ENCODE results near the gene ABTB1. TPM values are rescaled to one million over a fixed set of nuclear protein-coding genes. Genes with fewer than 3 reads are reported as not detected.

ABTB1 gene
- total and polyA plus RNA-seq, 2 of the 13 experiments (the other 11 are each of a cell fraction or from before 2014, with no cell fraction given): 0.42 to 14.5 TPM

DNA sequence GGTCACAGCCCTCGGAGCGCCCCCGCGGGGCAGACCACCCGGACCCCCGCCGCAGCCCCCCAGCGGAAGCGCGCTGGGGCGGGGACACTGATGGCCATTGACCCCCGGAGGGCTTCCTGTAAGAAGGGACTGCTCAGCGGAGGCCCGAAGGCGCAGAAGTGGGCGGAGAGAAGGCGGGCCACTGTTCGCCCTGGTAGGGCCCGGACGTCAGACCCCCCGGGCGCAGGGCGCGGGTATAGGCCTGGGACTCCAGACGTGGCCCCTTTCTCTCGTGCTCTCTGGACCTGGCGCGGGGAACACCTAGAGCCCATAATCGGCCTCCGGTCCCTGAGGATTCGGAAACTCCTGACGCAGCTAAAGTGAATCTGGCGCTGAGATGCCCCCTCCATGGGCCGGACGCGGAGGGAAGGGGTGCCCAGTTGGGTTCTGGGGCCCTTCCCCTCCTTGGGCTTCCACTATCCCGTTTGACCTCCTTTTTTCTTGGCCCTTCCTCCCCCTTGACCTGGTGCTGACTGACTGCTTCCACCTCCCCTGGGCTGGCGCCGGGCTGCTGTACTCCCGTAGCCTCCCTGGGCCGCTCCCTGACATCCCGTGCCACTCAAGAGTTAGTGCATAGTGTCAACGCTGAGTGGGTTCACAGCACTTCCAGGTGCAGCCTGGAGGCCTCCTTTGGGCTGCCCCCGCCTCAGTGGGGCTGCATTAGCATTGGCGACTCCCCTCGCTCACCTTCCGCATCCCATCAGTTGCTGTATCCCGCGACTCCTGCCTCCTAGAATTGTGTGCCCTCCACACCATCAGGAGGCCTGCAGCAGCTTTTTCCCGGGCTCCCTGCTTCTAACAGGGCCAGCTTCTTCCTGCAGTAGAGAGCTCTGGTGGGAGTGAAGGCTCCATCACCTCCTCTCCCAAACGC, 694 bp downstream of the ABTB1 start:
- no peak for FAIRE-seq
- TF ChIP-seq ZNF556 (CRISPR knock-in tag; IDR thresholded peaks at IDR 0.05; ENCODE audit: borderline replicate concordance): no peak; the same call in 1 of the 2 replicates
- no peak for TF ChIP-seq TRIM24 (CRISPR knock-in tag; IDR thresholded peaks at IDR 0.05)
- TF ChIP-seq ZNF777 (CRISPR knock-in tag; IDR thresholded peaks at IDR 0.05): no peak; the same call in none of the 2 replicates
- TF ChIP-seq, protein P1, sequence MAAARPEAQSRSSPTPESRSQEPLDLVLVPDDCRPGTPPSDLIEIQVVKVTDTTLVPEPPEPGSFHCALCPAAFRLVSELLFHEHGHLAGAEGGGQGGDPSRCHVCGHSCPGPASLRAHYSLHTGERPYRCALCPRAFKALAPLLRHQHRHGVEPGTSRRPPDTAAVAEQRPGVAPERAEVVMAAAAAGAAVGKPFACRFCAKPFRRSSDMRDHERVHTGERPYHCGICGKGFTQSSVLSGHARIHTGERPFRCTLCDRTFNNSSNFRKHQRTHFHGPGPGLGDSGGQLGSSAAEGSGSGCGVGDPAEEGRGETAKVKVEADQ (CRISPR knock-in tag; IDR thresholded peaks at IDR 0.05; ENCODE audit: borderline replicate concordance): no peak
- TF ChIP-seq ZFAT (CRISPR knock-in tag; conservative IDR thresholded peaks at IDR 0.05): no peak
- no peak for TF ChIP-seq ZKSCAN5 (CRISPR knock-in tag; IDR thresholded peaks at IDR 0.05)
- TF ChIP-seq, protein P2, sequence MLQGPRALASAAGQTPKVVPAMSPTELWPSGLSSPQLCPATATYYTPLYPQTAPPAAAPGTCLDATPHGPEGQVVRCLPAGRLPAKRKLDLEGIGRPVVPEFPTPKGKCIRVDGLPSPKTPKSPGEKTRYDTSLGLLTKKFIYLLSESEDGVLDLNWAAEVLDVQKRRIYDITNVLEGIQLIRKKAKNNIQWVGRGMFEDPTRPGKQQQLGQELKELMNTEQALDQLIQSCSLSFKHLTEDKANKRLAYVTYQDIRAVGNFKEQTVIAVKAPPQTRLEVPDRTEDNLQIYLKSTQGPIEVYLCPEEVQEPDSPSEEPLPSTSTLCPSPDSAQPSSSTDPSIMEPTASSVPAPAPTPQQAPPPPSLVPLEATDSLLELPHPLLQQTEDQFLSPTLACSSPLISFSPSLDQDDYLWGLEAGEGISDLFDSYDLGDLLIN (CRISPR knock-in tag; IDR thresholded peaks at IDR 0.05; ENCODE audit: borderline replicate concordance): no peak
- no peak for TF ChIP-seq EHMT2 (IDR thresholded peaks at IDR 0.05; ENCODE audit: borderline replicate concordance, low read depth, low read length)
- no peak for TF ChIP-seq KDM6A (CRISPR knock-in tag; IDR thresholded peaks at IDR 0.05; ENCODE audit: low read depth)
- TF ChIP-seq, protein P3, sequence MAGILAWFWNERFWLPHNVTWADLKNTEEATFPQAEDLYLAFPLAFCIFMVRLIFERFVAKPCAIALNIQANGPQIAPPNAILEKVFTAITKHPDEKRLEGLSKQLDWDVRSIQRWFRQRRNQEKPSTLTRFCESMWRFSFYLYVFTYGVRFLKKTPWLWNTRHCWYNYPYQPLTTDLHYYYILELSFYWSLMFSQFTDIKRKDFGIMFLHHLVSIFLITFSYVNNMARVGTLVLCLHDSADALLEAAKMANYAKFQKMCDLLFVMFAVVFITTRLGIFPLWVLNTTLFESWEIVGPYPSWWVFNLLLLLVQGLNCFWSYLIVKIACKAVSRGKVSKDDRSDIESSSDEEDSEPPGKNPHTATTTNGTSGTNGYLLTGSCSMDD (CRISPR knock-in tag; IDR thresholded peaks at IDR 0.05): 0 out of 2 replicates have a peak, but pooled peaks have one; percentile 19
- TF ChIP-seq EED (CRISPR knock-in tag; IDR thresholded peaks at IDR 0.05): no peak
- TF ChIP-seq ATF7-NPFF (CRISPR knock-in tag; IDR thresholded peaks at IDR 0.05; ENCODE audit: low read depth): peak; percentile 14; the same call in 1 of the 2 replicates
- TF ChIP-seq, protein P4, sequence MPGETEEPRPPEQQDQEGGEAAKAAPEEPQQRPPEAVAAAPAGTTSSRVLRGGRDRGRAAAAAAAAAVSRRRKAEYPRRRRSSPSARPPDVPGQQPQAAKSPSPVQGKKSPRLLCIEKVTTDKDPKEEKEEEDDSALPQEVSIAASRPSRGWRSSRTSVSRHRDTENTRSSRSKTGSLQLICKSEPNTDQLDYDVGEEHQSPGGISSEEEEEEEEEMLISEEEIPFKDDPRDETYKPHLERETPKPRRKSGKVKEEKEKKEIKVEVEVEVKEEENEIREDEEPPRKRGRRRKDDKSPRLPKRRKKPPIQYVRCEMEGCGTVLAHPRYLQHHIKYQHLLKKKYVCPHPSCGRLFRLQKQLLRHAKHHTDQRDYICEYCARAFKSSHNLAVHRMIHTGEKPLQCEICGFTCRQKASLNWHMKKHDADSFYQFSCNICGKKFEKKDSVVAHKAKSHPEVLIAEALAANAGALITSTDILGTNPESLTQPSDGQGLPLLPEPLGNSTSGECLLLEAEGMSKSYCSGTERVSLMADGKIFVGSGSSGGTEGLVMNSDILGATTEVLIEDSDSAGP (CRISPR knock-in tag; IDR thresholded peaks at IDR 0.05; ENCODE audit: borderline replicate concordance): peak; percentile 38; the same call in 1 of the 2 replicates

More for the DNA sequence above, 694 bp downstream of the ABTB1 start:
- Histone ChIP-seq H3K36me3 (replicated peaks in 1 of 2; ENCODE audit: control insufficient read depth in 1 of 2, insufficient read depth in 2 of 2, low read length in 2 of 2) (no peaks in the 10 kb centered on the region), H3K27me3 (ENCODE audit: control insufficient read depth in 1 of 2, insufficient read depth in 2 of 2, low read length in 2 of 2) (peaks cover 0 to 4% of the 10 kb centered on the region in 2 experiments; a peak in 1 of 5 replicates), H2AFZ (ENCODE audit: low read length) (no peak overlapping the region), H3K9ac (ENCODE audit: insufficient read depth, low read depth, low read length) (peak overlapping the region; percentile 48; the same call in 1 of the 2 replicates), H3K4me2 (ENCODE audit: low read depth, low read length) (peak overlapping the region; percentile 76), H3K4me1 (ENCODE audit: insufficient read depth, low read length) (peaks cover 19% of the 10 kb centered on the region), H3K4me3 (replicated peaks in 1 of 3; ENCODE audit: insufficient read depth in 1 of 3, low read depth in 2 of 3, low read length in 3 of 3) (peak overlapping the region; percentile 69 to 78 (median 78)), H3K9me3 (ENCODE audit: low read length) (no peaks in the 10 kb centered on the region), H3K79me2 (ENCODE audit: insufficient read depth, low read length) (no peaks in the 10 kb centered on the region), H3K27ac (ENCODE audit: extremely low read length, insufficient read depth, low read length) (no peak overlapping the region), H4K20me1 (ENCODE audit: insufficient read depth, low read length) (no peaks in the 10 kb centered on the region)
- CTCF ChIA-PET (ENCODE audit: low intra/inter-chr PET ratio, low total read pairs): no interaction called here
- in situ Hi-C loops (cut with HindIII; ENCODE audit: extremely low pct_ligation_motif_present, low pct_unique_long_range_greater_than_20kb) (no loop called here), intact Hi-C loops (cut with micrococcal nuclease; ENCODE audit: unreplicated experiment) (no loop called here)
- POLR2A ChIA-PET: no interaction called here
- ATAC-seq (peak; percentile 65), DNase-seq (ENCODE audit: low spot score) (no peak)
- 27% methylated on average over 15 of the region's 51 CpGs for WGBS (ENCODE audit: low lambda C conversion rate)
- no TSS peak for BruUV-seq (replicated peaks)

Data from HepG2 (cell line).